Measurements from ENCODE around the gene PJVK. TPM values are rescaled to one million over a fixed set of nuclear protein-coding genes. Genes with fewer than 3 reads are reported as not detected.
"Not testable (repeated sequence)": the region's sequence is repeated elsewhere in the genome, so short reads cannot be mapped to it uniquely, and the experiment has no call there.

The PJVK gene
- total RNA-seq, 4 donors from 2014 or later, result 1.4 to 5.8 (median 2.1) TPM

- H3K27ac ChIP-seq (replicated peaks in 1 of 4), result no peak overlapping the region
- H3K36me3 ChIP-seq, result no peaks in the 10 kb centered on the region
- H3K27me3 ChIP-seq, result peaks cover 0 to 13% (median 0%) of the 10 kb centered on the region in 4 donors
- H3K4me1 ChIP-seq, result peaks cover 0 to 11% (median 3%) of the 10 kb centered on the region in 4 donors
- 79% methylated on average over 5 of the region's 5 CpGs for WGBS
- TF ChIP-seq POLR2AphosphoS5 (IDR thresholded peaks at IDR 0.05) (no peak), CTCF (IDR thresholded peaks at IDR 0.05) (no peak), EP300 (IDR thresholded peaks at IDR 0.05) (no peak)
- DNase-seq (ENCODE audit: extremely low spot score), result no peak
- no peaks in the 10 kb centered on the region for H3K9me3 ChIP-seq
- no peak overlapping the region for H3K4me3 ChIP-seq
- intact Hi-C loops (cut with DNase I), result no loop called here
These were observed 41.9 kb upstream of the PJVK start for GRCh38 chr2:178409261-178409660.

GRCh38 chr2:178412047-178412446 lies 39.1 kb upstream of the PJVK start:
- DNase-seq (ENCODE audit: extremely low spot score), result no peak
- 90% methylated on average over 3 of the region's 3 CpGs for WGBS
- intact Hi-C loops (cut with DNase I), result loop anchor here (2.0 to 5.0 kb wide), 2 partner anchors 15 to 300 kb away; partner anchors contain the start of gene RBM45

GRCh38 chr2:178412453-178412852 lies 38.7 kb upstream of the PJVK start:
- not testable (repeated sequence) for H3K9me3 ChIP-seq; H3K27ac ChIP-seq (replicated peaks in 1 of 4); H3K27me3 ChIP-seq; H3K36me3 ChIP-seq; H3K4me3 ChIP-seq; DNase-seq (ENCODE audit: extremely low spot score)
- WGBS, result 98% methylated on average over 8 of the region's 8 CpGs
- intact Hi-C loops (cut with DNase I), result loop anchor here (2.0 to 5.0 kb wide), 2 partner anchors 16 to 300 kb away; partner anchors contain the start of gene RBM45
- peaks cover 4 to 21% (median 13%) of the 10 kb centered on the region in 4 donors for H3K4me1 ChIP-seq

More at GRCh38 chr2:178412047-178412446, 39.1 kb upstream of the PJVK start:
- H3K9me3 ChIP-seq, result no peaks in the 10 kb centered on the region
- no peaks in the 10 kb centered on the region for H3K27me3 ChIP-seq
- H3K27ac ChIP-seq (replicated peaks in 1 of 4), result no peak overlapping the region
- peaks cover 4 to 21% (median 13%) of the 10 kb centered on the region in 4 donors for H3K4me1 ChIP-seq
- no peaks in the 10 kb centered on the region for H3K36me3 ChIP-seq
- H3K4me3 ChIP-seq, result no peak overlapping the region
- TF ChIP-seq EP300 (IDR thresholded peaks at IDR 0.05) (no peak), POLR2AphosphoS5 (IDR thresholded peaks at IDR 0.05) (no peak), CTCF (IDR thresholded peaks at IDR 0.05) (no peak), POLR2A (IDR thresholded peaks at IDR 0.05; ENCODE audit: low read depth) (no peak)

- peak overlapping the region; percentile 62 to 68 (median 64) for H3K4me3 ChIP-seq
- DNase-seq (ENCODE audit: extremely low spot score), result peak; percentile 93
- TF ChIP-seq EP300 (IDR thresholded peaks at IDR 0.05) (no peak), POLR2A (IDR thresholded peaks at IDR 0.05; ENCODE audit: low read depth) (no peak), CTCF (IDR thresholded peaks at IDR 0.05) (peak in 1 of 3 experiments; percentile 8), POLR2AphosphoS5 (IDR thresholded peaks at IDR 0.05) (peak; percentile 51 to 54)
- H3K4me1 ChIP-seq, result peaks cover 4 to 21% (median 13%) of the 10 kb centered on the region in 4 donors
- WGBS, result under 1% methylated on average over 32 of the region's 45 CpGs
- peak overlapping the region; percentile 87 to 95 (median 89) for H3K27ac ChIP-seq (replicated peaks in 1 of 4)
- H3K36me3 ChIP-seq, result no peaks in the 10 kb centered on the region
- H3K9me3 ChIP-seq, result no peaks in the 10 kb centered on the region
- H3K27me3 ChIP-seq, result no peaks in the 10 kb centered on the region
- intact Hi-C loops (cut with DNase I), result loop anchor here (2.0 to 5.0 kb wide), 3 partner anchors 17 to 301 kb away; partner anchors contain the start of gene RBM45
These were observed 37.5 kb upstream of the PJVK start for GRCh38 chr2:178413472-178414265.
